Left lobe of liver (tissue), 2 donors: ENCODE measurements around the gene GPC3. TPM values are rescaled to one million over a fixed set of nuclear protein-coding genes. Genes with fewer than 3 reads are reported as not detected.
"Not testable (repeated sequence)": the region's sequence is repeated elsewhere in the genome, so short reads cannot be mapped to it uniquely, and the experiment has no call there.

Source experiments
- ATAC-seq: fragments of 200-7000 bp; cut with Tn5 transposase; one replicate; pipeline ENCODE4 v1.9.1; 2020; ENCODE audit warnings: mild to moderate bottlenecking, moderate library complexity
- DNase-seq: peaks from one replicate; pipeline ENCODE4 v3.0.0-alpha.2; 2020; ENCODE audit warnings: low spot score
- total RNA-seq: library from RNA; stranded (reverse); gene quantifications from one replicate; pipeline ENCODE4 v1.2.1, GENCODE V29; 2021
- donor health status: DM: no; HTN: no; CAD: no; lungs with moderate emphysema.
- donor health status: DM: no; HTN: yes; CAD: no.

GPC3 gene
- total RNA-seq, 1 donor from 2014 or later, result 1.1 TPM

GRCh38 chrX:133999031-133999705 is 13.8 kb upstream of the GPC3 start:
- ATAC-seq (no peak), DNase-seq (no peak)

DNA sequence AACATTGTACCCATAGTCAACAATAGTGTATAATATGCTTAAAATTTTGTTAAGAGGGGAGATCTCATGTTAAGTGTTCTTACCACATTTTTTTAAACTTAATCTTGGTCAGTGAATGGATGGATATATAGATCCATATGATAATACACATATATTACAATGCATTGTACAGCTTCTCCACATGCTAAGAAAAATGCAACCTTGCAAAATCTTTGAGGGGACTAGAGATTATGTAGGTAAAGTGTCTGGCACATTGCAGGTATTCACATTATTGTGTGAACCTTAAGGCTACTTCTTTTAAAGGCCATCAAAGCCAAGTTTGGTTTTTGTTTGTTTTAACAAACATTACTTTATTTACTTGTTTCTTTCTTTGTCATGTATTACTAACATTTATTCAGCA is 10.4 kb upstream of the GPC3 start:
- no peak for ATAC-seq
- no peak for DNase-seq

DNA sequence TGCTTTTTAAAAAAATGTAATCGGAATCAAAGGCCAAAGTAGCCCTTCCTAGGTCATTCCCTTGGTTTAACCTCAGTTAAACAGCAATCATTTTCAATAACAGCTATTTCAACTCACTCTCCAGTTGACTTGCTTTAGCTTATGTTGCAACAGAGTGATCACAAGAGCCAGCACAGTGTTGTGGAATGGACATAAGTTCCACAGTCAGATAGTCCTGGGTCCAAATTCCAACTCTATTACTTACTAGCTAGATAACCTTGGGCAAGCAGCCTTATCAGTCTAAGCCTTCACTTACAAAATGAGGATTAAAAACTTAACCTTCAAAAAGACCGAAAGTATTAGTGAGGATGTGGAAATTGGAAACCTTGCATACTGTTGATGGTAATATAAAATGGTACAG is 9.2 kb upstream of the GPC3 start:
- DNase-seq, result peak; percentile 52
- peak; percentile 95 for ATAC-seq

DNA sequence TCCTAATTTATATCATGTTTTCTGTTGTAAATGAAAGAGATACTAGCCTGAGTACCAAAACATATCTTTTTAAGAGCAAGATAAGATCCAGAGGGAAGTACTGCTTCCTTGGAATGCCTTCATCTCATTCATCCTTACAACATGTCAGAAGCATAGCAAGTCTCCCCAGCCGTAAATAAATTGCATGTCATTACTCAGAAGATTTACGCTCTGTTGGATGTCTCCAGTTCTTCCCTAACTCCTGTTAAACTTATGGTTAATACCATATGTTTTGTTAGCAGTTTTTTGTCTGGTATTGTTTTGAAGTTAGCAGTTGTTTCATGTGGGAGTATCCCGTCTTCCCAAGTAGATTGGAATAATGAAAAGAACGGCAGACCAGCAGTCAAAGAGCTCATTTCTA is 7.5 kb upstream of the GPC3 start:
- DNase-seq (no peak), ATAC-seq (no peak)

DNA sequence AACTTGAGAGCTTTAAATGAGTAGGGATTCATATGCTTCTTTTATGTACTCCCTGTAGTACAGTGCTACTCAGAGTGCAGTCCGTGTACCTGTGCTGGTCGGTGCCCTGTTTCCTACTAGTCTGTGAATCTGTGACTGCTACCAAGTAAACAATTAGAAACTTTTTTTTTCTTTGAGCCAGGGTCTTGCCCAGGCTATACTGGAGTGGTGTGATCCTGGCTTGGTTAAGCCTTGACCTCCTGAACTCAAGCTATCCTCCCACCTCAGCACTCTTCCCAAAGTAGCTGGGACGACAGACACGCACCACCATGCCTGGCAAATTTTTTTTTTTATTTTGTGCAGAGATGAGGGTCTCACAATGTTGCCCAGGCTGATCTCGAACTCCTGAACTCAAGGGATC is 6.4 kb upstream of the GPC3 start:
- ATAC-seq (no peak), DNase-seq (no peak)

DNA sequence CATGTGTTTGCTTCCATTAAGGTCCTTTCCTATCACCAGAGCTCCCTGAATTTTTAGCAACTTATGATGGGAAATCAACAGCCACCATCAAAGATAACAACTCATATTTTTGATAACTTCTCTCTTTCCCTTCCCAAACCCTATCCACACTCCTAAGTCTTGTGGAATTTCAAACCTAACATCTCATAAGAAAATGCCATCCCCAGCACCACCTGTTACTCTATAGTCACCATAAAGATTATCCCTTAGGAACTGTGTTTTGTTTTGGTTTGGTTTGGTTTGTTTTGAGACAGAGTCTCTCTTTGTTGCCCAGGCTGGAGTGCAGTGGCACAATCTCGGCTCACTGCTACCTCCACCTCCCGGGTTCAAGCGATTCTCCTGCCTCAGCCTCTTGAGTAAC is 5.7 kb upstream of the GPC3 start:
- not testable (repeated sequence) for DNase-seq

GRCh38 chrX:133989993-133990392 is 4.6 kb upstream of the GPC3 start:
- ATAC-seq, result no peak
- DNase-seq, result no peak

More for the DNA sequence above, 5.7 kb upstream of the GPC3 start:
- not testable (repeated sequence) for ATAC-seq

GRCh38 chrX:133989490-133989889 is 4.1 kb upstream of the GPC3 start:
- DNase-seq, result no peak
- no peak for ATAC-seq

GRCh38 chrX:133988010-133988409 is 2.6 kb upstream of the GPC3 start:
- no peak for DNase-seq
- no peak for ATAC-seq

DNA sequence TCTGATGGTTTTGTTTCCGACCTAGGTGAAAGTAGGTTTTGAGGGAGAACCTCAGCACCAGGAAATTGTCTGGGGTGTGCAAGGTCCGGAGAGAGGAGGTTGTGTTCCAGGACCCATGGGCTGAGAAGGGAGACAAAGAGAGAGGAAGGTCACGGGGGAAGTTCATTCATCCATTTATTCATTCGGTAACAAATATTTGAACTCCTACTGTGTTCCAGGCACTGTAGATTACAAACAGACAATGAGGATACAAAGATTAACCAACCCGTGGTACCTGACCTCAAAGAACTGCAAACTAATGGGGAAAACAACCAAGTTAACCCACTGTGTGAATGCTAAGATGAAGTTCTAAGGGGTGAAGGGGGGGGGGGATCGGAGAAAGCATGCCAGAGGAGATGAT is 1.8 kb upstream of the GPC3 start:
- DNase-seq, result no peak
- no peak for ATAC-seq

- ATAC-seq, result peak; percentile 61
- DNase-seq, result no peak
Measured at GRCh38 chrX:133985967-133986683, 731 bp upstream of the GPC3 start.

DNA sequence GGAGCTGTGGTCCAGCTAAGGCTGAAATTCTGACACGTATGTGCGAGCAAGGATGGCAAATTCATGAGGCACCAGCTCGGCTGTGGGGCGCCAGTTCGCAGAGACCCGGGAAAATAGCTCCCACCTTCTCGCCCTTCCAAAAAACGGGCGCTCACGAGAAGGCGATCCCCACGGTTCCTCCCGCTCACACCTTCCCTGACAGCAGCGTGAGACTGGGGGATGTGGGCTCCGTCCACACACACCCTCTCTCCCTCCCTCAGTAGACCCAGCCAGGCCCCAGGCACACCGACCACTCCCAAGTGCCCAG is 584 bp downstream of the GPC3 start:
- no peak for DNase-seq
- ATAC-seq, result no peak

DNA sequence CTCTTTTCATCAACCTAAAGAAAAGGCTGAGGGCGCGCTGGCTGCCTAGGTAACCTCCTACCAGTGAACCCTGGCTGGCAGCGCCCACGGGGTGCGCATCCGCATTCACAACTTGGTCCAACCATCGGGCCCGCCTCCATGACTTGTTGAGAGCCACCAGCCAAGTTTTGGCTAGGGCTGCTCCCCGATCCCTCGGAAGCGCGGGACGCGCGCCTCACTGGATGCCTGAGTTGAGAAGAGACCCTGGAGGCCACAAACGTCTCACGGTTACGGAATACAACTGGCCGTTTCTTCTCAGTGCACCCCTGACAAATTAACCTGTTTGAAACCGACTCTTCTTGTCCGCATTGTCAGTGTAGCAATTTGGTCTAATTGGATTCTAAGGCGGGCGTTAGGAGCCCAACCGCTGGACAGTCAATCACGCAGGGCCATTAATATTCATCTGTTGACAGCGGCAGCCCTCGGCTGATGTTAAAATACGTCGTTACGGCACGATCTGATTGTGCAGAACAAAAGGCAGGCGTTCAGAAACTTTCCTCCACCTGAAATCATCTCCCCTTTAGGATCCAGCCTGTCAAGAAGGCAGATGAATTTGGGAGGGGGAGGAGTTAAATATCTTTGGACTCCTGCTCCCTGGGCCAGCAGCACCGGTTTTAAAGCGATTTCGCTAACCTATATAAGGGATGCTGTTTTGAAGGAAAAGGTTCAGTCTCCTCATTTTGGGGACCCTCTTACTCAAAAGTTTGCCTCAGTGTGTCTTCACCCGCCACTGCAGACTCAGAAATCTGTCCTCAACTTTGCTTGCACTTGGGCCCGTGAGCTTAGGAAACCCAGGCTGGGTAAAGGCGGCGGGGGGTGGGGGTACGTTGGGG is 1.2 kb downstream of the GPC3 start:
- DNase-seq, result no peak
- ATAC-seq, result no peak

- DNase-seq, result no peak
- ATAC-seq, result no peak
Measured at GRCh38 chrX:133983256-133983973, 2.0 kb downstream of the GPC3 start.

GRCh38 chrX:133981924-133982323 is 3.5 kb downstream of the GPC3 start:
- DNase-seq, result no peak
- no peak for ATAC-seq

DNA sequence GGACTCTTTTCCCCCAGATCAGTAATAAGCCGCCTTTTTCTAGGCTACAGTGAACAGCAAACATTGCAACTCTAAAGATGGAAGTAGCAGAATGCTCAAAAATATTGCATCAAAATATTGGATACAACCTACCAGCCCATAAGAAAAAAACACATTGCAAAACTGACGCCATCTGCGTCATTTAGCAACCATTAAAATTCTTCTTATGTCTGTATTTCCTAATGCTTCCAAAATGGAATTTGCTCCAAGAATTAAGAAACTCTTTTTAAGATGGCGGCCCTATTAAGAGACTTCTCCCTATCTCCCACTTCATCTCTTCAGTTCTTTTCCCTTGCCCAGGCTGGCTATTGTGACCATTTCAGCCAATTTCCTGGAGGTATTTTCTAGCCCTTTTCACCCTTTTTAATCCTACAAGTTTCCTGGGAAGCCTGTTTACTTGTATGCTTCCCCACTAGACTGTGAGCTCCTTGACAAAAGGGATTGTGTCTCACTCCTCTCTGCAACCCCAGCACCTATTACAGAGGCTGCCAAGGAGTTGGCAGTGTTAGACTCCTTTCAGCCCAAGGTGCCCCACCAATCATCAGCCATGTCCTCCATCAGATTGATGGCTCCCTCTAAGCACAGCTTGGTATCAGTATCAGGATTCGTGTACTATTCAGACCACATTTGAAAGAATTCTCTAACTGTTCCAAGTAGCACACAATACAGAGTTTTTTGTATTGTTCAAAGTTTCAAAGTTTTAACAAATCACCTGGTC is 4.4 kb downstream of the GPC3 start:
- ATAC-seq (no peak), DNase-seq (no peak)

DNA sequence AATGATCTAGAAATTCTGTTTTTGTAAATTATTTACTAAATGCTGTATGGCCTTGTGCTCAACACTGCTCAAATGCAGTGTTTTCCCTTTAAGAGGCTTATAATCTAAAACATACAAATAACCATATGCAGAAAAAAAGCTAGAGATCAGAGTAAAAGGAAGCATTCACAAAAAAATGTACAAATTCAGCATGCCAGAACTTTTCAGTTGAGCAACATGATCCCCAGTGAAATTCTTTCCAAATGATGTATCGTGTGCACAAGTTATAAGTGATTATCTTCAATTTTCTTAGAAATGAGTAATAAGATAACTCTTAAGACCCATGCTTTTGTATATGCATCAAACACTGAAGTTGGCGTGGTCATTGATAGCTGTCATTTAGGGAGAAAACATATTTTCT is 5.0 kb downstream of the GPC3 start:
- no peak for DNase-seq
- no peak for ATAC-seq

DNA sequence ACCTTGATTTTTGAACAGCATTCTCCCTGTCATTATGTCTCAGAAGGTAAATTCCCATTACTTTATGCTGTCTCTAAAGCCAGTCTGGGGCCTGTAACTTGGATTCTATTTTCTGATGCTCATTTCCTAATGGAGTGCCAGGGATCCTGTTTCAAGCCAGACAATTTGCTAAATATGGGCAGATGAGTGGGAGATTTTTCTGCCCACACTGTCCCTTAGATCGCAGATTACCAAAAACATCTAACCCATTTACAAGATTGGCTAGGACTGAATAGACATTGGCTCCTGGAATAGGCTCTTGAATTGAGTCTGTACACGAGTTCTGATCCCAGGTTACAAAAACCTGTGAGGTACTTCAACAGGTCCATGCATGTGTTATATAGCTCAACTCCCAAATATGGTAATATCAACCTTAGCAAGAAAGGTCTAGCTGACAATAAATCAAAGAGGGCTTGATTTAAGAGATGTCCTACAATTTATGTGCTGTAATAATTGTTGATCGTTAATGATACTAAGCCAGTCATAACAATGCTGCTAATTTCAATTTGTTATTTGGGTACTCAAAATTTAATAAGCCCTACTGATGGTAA is 5.7 kb downstream of the GPC3 start:
- ATAC-seq, result no peak

GRCh38 chrX:133973704-133974103 is 11.7 kb downstream of the GPC3 start:
- ATAC-seq, result no peak
- no peak for DNase-seq

More for the DNA sequence above, 5.7 kb downstream of the GPC3 start:
- DNase-seq, result no peak

GRCh38 chrX:133972916-133973315 is 12.5 kb downstream of the GPC3 start:
- no peak for ATAC-seq
- DNase-seq, result no peak
